ENCODE measurements around the gene SFXN2.

DNA sequence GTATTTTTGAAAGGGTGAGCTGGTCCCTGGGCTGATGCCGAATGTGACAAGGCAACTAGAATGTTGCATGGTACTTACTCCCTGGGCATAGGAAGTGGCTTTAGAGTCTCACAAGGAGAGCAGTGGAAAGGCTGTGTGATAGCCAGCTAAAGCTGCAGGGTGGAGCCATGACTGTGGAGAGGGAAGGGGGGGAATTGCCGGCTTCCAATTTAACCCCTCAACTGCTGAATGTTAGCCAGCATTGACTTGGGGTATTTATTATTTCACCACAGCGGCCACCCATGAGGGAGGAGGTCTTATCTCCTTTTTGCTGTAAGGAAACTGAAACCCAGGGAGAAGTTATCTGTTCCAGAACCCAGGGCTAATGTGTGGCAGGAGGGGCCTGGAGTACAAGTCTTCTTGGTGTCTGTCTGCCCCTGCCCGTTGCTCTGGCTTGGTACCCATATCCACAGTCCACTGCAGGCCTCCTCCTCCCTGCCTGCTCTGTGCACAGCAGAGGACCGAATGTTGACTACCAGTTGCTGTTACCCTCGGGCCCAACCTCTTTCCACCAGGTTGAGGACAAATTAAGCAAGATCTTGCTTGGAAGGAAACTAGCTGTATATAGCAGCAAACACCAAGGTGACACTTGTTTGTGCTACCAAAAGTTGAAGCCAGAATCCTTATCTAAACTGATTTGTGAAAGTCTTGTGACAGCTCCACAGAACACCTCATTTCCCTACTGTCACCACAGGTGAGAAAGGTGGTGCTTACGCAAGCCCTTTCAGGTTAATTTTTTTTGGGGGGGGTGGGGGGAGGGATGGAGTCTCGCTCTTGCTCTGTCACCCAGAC is 66.9 kb downstream of the SFXN2 start:
- TF ChIP-seq, protein P1, sequence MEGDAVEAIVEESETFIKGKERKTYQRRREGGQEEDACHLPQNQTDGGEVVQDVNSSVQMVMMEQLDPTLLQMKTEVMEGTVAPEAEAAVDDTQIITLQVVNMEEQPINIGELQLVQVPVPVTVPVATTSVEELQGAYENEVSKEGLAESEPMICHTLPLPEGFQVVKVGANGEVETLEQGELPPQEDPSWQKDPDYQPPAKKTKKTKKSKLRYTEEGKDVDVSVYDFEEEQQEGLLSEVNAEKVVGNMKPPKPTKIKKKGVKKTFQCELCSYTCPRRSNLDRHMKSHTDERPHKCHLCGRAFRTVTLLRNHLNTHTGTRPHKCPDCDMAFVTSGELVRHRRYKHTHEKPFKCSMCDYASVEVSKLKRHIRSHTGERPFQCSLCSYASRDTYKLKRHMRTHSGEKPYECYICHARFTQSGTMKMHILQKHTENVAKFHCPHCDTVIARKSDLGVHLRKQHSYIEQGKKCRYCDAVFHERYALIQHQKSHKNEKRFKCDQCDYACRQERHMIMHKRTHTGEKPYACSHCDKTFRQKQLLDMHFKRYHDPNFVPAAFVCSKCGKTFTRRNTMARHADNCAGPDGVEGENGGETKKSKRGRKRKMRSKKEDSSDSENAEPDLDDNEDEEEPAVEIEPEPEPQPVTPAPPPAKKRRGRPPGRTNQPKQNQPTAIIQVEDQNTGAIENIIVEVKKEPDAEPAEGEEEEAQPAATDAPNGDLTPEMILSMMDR (conservative IDR thresholded peaks at IDR 0.05), result no peak
- TF ChIP-seq EZH2 (IDR thresholded peaks at IDR 0.05; ENCODE audit: low read depth), result no peak

Data from PC-9 (cell line).